NCI-H69 (cell line): ENCODE data around the gene AMZ1.

Experiments used
- DNase-seq: peaks from one replicate; lab custom pipeline; 2025; lab: John Stamatoyannopoulos, UW

The AMZ1 gene

DNA sequence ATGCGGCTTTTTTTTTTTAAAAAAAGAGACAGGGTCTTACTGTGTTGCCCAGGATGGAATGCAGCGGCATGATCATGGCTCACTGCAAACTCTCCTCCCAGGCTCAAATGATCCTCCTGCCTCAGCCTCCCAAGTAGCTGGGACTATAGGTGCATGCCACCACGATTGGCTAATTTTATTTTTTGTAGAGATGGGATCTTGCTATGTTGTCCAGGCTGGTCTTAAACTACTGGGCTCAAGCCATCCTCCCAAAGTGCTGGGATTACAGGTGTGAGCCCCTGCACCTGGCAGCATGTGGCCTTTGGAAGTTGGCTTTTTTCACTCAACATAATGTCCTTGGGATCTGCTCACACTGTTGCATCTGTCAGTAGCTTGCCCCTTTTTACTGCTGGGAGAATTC is 65.1 kb downstream of the AMZ1 start:
- no peak for DNase-seq

DNA sequence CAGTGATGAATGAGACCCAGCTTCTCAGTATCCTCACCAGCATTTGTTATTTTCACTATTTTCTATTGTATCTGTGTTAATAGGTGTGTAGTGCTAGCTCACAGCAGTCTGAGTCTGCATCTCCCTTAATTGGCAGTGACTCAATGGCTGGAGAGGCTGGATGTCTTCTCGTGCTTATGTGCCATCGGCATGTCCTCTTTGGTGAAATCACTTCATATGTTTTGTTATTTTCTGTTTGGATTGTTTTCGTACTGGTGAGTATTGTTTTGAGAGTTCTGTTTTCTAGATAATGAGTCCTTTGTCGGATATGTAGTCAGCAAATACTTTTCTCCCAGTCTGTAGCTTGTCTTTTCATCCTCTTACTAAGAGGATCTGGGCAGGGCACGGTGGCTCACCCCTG is 66.1 kb downstream of the AMZ1 start:
- DNase-seq, result no peak

DNA sequence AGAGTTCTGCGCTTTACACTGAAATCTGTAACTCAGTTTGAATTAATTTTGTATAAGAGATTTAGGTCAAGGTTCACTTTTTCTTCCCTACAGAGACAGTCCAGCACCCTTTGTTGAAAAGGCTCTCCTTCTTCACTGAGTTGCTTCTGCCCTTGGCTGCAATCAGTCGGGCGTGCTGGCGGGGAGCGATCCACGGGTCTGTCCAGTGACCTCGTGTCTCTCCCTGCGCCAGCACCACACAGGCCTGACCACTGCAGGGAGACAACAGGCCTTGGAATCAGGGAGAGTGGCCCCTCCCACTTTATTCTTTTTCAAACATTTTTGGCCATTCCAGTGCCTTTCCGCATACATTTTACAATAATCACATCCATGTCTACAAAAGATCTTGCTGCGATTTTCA is 66.9 kb downstream of the AMZ1 start:
- no peak for DNase-seq

DNA sequence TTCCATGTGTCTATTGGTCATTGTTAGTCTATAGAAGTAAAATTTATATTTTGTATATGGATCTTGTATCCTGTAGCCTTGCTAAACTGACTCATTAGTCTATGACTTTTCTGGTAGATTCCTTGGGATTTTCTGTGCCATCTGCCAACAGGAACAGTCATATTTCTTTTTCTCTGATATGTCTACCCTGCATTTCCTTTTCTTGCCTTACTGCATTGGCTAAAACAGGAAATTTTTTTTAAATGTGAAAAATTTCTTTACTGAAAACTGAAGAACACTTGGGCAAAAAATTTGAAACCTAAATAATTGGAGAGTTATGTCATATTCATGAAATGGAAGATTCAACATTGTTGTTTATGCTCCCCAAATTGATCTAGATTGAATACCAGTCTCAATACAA is 67.5 kb downstream of the AMZ1 start:
- no peak for DNase-seq

DNA sequence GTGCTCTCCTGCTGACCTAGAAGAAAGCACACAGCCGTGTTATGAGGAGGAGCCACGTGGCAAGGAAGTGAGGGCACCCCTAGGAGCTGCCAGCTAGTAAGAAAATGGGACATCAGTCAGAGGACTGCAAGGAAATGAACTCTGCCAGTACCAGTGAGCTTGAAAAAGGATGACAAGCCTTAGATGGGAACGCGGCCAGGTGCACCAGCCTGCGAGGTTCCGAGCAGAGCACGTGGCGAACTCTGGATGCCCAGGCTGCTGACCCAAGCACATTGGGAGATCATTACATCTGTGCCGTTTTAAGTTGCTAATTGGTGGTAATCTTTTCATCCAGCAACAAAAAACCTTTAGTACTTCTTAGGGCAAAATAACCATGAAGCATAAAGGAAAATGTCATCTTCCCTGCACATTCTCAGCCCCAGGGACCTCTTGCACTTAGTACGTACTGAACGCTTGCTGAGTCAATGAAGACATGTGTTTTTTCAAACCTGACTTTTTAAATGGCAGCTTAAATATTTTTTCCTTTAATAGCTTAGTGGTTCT is 69.4 kb downstream of the AMZ1 start:
- DNase-seq, result peak; percentile 43

DNA sequence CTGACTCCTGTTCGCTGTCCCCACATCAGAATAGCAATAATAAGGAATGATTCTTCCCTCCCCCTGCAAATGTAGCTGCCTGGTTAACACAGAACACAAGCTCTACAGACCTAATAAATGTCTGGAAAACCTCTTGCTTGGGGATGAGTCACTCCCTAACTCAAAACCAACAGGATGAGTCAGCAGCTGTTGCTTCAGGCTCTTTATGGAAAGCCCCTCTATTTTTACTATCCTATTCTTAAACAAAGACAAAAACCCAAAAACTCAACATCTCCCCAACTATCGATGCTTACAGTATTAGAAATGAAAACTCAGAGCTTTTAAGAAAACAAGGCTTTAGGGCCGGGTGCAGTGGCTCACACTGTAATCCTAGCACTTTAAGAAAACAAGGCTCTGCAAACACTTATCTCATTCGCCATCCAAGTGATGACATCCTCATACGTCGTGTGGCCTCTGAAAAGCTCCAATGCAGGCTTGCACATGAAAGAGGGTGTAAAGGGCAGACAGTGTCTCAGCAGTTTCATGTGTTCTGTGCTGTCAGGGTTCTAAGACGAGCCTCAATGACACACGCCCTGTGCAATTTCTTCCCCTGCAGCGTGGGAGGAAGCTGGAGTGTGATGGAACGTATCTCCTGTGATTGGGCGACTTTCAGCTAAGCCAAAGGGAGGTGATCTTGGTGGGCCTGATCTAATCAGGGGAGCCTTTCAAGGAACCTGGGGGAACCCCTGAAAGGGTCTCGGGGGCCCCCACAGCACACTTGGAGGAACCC is 70.1 kb downstream of the AMZ1 start:
- DNase-seq, result peak; percentile 65

DNA sequence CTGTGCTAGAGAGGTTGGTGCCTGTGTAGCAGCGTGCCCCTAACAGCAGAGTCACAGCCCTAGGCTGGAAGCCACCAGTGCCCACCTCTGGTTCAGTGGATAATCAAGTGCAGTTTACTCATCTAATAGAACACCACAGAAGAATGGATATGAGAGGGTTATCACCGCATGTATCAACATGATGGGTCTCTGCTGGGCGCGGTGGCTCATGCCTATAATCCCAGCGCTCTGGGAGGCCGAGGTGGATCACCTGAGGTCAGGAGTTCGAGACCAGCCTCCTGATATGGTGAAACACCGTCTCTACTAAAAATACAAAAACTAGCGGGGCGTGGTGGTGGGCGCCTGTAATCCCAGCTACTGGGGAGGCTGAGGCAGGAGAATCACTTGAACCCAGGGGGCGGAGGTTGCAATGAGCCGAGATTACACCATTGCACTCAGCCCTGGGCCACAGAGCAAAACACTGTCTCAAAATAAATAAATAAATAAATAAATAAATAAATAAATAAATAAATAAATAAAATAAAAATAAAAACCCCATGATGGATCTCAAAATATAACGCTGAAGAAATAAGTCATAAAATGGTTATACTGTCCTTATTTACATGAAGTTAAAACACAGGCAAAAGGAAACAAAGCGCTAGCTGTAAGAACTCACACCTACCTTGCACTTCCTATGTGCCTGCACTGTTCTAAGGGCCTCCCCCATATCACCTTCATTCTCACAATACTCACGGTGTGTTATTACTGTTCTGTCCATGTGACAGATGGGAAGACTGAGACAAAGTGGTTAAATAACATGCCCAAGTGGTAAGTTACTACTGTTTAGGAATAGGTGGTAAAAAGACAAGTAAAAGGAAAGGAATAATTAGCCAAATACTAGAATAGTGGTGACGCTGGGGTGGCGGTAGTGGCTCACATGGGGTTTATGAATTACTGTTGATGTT is 70.9 kb downstream of the AMZ1 start:
- DNase-seq, result peak; percentile 32

DNA sequence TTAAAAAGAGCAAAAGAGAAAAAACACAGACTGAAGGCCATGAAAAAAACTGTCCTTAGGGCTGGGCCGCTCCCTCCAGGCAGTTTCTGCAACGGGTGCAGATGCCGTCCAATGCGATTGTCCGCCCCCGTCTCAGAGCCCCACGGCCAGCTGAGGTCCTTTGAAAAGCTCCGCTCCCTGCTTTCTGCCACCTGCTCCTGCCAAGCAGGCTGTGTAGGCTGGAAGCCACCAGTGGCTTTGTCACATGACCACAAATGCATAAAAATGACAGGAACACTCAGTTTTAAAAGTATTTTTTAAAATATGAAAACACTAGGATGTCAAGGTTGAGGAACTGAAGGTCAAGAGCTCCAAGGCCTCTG is 71.7 kb downstream of the AMZ1 start:
- DNase-seq, result peak; percentile 85

DNA sequence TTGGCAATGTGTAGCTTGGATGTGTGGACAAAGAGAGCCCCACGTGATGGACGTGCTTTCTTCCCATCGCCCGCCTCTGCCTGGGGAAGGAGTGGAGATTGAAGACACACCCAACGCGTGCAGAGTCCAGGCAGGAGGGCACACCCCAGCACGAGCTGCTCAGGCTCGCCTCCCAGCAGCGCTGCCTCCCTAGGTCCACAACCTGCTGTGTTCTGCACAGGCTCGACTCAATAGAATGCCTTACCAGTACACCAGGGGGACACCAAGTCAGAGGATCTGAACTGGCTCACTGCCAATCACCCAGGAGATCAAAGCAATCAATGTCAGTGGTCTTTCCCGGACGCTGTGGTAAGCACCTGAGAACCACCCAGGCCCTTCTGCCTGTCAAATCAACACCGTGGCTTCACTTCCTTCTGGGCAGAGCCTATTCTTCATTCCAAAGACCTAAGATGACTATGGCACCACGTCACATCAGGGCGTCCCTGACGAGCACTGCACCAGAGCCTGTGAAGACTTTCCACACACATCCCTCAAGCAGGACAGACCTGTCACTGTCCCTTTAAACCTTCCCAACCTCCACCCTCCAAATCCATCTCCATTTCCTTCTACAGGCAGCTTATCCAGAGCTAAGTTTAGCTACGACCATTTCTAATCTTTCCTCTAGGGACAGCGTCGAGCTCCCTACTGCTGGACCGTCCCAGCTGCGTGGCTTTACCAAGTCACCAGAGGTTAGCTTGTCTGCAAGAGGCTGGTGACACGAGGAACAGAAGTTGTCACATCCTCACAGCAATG is 72.3 kb downstream of the AMZ1 start:
- DNase-seq, result peak; percentile 90

DNA sequence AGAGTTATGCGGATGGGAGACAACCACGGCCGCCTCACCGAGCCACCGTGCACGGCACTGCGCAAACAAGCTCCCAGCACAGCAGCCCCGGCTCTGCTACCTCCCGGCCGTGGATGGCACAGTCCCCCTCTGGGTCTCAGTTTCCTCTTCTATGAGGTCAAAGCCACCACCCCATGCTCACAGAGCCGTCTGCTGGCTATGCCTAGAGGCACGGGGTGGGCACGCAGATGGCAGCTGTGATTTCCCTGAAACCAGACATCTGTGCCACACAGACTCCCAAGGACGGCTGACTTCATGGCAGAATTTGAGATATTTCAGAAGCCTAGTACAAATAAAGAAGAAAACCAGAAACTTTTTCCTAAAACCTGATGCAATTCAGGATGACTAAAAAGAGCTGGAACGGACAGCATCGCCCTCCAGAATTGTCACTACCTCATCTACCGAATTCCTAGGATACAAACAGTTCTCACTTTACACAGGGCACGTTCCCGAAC is 73.2 kb downstream of the AMZ1 start:
- no peak for DNase-seq

DNA sequence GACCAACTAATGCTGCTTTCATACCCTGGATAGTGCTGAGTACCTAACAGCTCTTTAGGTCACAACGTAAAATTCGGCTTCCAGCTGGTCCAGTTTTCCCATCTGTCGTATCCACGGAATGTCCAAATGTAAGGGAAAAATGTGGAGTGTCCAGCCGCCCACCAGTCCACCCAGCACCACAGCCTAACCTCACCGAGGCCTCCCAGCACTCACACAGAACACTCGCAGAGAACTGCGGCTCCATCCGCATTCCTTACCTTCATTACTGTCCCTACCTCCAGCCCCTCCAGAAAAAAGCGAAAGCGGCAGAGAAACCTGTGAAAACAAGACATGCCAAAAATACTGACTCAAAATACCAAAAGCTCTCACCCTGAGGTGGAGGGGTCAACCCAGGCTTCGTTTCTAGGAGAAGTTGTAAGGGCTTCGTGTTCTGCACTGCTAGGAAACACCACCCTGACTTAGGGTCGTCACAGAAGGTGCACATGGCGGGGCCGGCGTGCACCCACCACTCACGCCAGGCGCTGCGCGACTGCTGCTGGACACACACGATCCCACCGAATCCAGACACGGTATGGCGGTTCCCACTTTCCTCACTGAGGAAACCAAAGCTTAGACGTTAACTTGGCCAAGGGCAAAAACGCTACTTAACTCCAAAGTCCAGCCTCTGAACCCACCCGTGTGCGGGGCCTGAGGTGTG is 73.9 kb downstream of the AMZ1 start:
- no peak for DNase-seq

DNA sequence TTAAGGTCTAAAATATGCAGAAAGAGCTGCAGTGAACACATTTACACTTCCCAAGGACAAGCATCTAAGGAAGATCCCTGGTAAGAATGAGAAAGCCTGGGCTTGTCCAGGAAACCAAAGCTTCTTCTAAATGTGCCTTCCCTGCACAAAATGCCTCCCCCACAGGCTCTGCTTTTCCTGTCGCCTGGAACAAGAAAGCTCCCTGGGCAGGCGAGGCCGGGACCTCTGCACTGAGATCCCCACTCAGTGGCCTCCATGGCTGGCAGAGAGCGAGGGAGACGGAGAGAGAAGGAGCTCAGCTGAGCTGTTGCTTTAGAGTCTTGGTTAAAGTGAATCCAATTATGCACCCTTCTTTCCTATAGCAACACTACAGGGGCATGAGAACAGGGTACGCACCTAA is 75.6 kb downstream of the AMZ1 start:
- DNase-seq, result no peak

DNA sequence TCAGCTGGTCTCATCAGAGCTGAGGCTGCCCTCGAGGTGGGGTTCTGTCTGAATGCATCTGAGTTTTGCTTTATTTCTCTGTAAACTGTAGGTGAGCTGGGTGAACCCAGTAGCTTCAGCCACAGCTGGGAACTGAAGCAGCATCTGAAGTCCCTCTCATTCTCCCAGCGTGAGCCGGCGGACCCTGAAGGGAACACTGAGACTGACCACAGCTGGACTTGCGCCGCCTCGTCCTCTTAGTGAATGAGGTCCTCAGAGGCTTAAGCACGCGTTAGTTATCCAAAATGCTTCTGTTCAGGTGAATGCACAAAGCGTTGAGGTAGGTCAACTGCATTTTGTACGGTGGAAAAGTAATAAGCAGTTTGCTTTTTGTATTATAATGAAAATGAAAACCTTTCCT is 76.6 kb downstream of the AMZ1 start:
- no peak for DNase-seq
